Measurements from ENCODE around the gene PDE6B. TPM values are rescaled to one million over a fixed set of nuclear protein-coding genes. Genes with fewer than 3 reads are reported as not detected.

Gene PDE6B
- total and polyA plus RNA-seq, 2 experiments from 2014 or later = 3.4 to 5.0 TPM

- H3K27ac ChIP-seq (ENCODE audit: low read depth) = no peak overlapping the region
- no peaks in the 10 kb centered on the region for H3K36me3 ChIP-seq (ENCODE audit: insufficient read depth)
- H3K4me2 ChIP-seq = no peak overlapping the region
- H4K20me1 ChIP-seq (replicated peaks; ENCODE audit: insufficient read depth) = no peaks in the 10 kb centered on the region
- Mint-ChIP-seq H3K27me3 (ENCODE audit: insufficient read depth, low read depth, poor library complexity) (peaks cover 6% of the 10 kb centered on the region), H3K4me3 (no peak overlapping the region), H3K9me3 (no peaks in the 10 kb centered on the region), H3K4me1 (no peaks in the 10 kb centered on the region), H3K36me3 (ENCODE audit: low read depth) (no peaks in the 10 kb centered on the region), H3K27ac (no peak overlapping the region)
- H3K27me3 ChIP-seq (ENCODE audit: insufficient read depth) = no peaks in the 10 kb centered on the region
- H3K4me3 ChIP-seq = no peak overlapping the region
- H3K9me2 ChIP-seq (ENCODE audit: insufficient read depth) = no peaks in the 10 kb centered on the region
- no peaks in the 10 kb centered on the region for H3K4me1 ChIP-seq (ENCODE audit: insufficient read depth)
- TF ChIP-seq NANOG (IDR thresholded peaks at IDR 0.05; ENCODE audit: borderline replicate concordance) (no peak), REST (IDR thresholded peaks at IDR 0.05; ENCODE audit: unreplicated experiment) (no peak), ETS1 (IDR thresholded peaks at IDR 0.05) (no peak), STAT1 (IDR thresholded peaks at IDR 0.05; ENCODE audit: unreplicated experiment) (no peak), JUNB (IDR thresholded peaks at IDR 0.05; ENCODE audit: unreplicated experiment) (no peak)
- no peak for DNase-seq (ENCODE audit: low spot score)
- no peaks in the 10 kb centered on the region for H3F3A ChIP-seq (replicated peaks; ENCODE audit: low read depth)
- no peaks in the 10 kb centered on the region for H3K79me2 ChIP-seq (replicated peaks; ENCODE audit: insufficient read depth)
- H2AFZ ChIP-seq = no peak overlapping the region
- ATAC-seq = no peak
Measured at GRCh38 chr4:616091-616490, 9.3 kb upstream of the PDE6B start.

- no peaks in the 10 kb centered on the region for H4K20me1 ChIP-seq (replicated peaks; ENCODE audit: insufficient read depth)
- H3K9me3 Mint-ChIP-seq = no peaks in the 10 kb centered on the region
- no peak overlapping the region for H3K4me3 Mint-ChIP-seq
- H3K27me3 ChIP-seq (ENCODE audit: insufficient read depth) = no peaks in the 10 kb centered on the region
- H3K36me3 ChIP-seq (ENCODE audit: insufficient read depth) = no peaks in the 10 kb centered on the region
- H3K36me3 Mint-ChIP-seq (ENCODE audit: low read depth) = no peaks in the 10 kb centered on the region
- H3K27ac Mint-ChIP-seq = no peak overlapping the region
- H3K79me2 ChIP-seq (replicated peaks; ENCODE audit: insufficient read depth) = no peaks in the 10 kb centered on the region
- no peak overlapping the region for H2AFZ ChIP-seq
- H3K9me2 ChIP-seq (ENCODE audit: insufficient read depth) = no peaks in the 10 kb centered on the region
- no peak overlapping the region for H3K4me3 ChIP-seq
- ATAC-seq (no peak), DNase-seq (ENCODE audit: low spot score) (no peak)
- peaks cover 6% of the 10 kb centered on the region for H3K27me3 Mint-ChIP-seq (ENCODE audit: insufficient read depth, low read depth, poor library complexity)
- H3K4me1 Mint-ChIP-seq = no peaks in the 10 kb centered on the region
- no peak overlapping the region for H3K27ac ChIP-seq (ENCODE audit: low read depth)
- no peaks in the 10 kb centered on the region for H3K4me1 ChIP-seq (ENCODE audit: insufficient read depth)
- H3F3A ChIP-seq (replicated peaks; ENCODE audit: low read depth) = no peaks in the 10 kb centered on the region
- no peak overlapping the region for H3K4me2 ChIP-seq
- TF ChIP-seq ZNF331 (CRISPR knock-in tag; IDR thresholded peaks at IDR 0.05; ENCODE audit: low read depth) = no peak
- TF ChIP-seq STAT1 (IDR thresholded peaks at IDR 0.05; ENCODE audit: unreplicated experiment) = no peak
- no peak for TF ChIP-seq ZNF114 (CRISPR knock-in tag; IDR thresholded peaks at IDR 0.05)
- no peak for TF ChIP-seq EZH2phosphoT487 (IDR thresholded peaks at IDR 0.05; ENCODE audit: unreplicated experiment)
- TF ChIP-seq ETS1 (IDR thresholded peaks at IDR 0.05) = no peak
- no peak for TF ChIP-seq EZH2 (IDR thresholded peaks at IDR 0.05; ENCODE audit: low read depth, unreplicated experiment)
- no peak for TF ChIP-seq REST (IDR thresholded peaks at IDR 0.05; ENCODE audit: unreplicated experiment)
- no peak for TF ChIP-seq NANOG (IDR thresholded peaks at IDR 0.05; ENCODE audit: borderline replicate concordance)
- TF ChIP-seq CTCF (conservative IDR thresholded peaks at IDR 0.05; ENCODE audit: low read depth in 2 of 2) = no peak
- TF ChIP-seq POLR2AphosphoS5 (IDR thresholded peaks at IDR 0.05; ENCODE audit: low read depth) = no peak
Measured at GRCh38 chr4:616911-617643, 8.3 kb upstream of the PDE6B start.

Data from GM23338 (cell line).